Measurements from ENCODE around the gene ASB8. TPM values are rescaled to one million over a fixed set of nuclear protein-coding genes. Genes with fewer than 3 reads are reported as not detected.

The ASB8 gene
- total RNA-seq, 1 experiment from 2014 or later: 19.2 TPM

DNA sequence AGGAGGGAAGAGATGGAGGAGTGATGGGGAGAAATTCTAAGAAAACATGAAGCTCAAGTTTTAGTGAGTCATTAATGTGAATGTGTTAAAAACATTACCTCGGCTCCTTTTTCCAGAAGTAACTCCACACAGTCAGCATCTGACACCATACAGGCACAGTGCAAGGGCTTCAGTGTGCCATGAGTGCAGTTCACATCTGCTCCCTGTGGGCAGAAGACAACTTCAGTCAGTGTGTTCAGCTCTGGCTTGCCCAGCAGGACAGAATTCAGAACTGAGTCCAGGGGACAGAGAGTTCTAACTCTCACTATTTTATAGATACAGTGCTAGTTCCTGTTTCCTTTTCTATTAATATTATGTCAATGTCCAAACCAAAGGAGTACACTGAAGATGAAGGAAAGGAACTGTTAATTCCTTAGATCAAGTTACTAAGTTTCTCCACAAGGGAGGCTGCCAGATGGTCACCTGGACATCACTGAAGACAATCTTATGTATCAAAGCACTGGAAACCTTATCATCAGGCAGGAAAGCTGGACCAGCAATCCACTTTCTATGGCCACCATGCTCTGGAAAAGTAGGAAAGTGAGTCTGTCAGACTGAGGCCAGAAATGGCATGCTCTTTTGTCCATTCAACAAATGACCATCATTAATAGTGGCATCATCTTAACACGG lies 6.1 kb downstream of the ASB8 start:
- BruUV-seq (replicated peaks): no TSS peak
- H3K27ac Mint-ChIP-seq (ENCODE audit: unreplicated experiment): no peak overlapping the region
- H3K36me3 Mint-ChIP-seq (ENCODE audit: insufficient read depth, unreplicated experiment): peaks cover 1% of the 10 kb centered on the region
- no peak for TF ChIP-seq CTCF (IDR thresholded peaks at IDR 0.05; ENCODE audit: unreplicated experiment)
- H3K4me1 Mint-ChIP-seq (ENCODE audit: low read depth, unreplicated experiment): no peaks in the 10 kb centered on the region
- CTCF ChIA-PET: no interaction called here
- no peak overlapping the region for H3K4me3 Mint-ChIP-seq (ENCODE audit: low read depth, unreplicated experiment)
- no peak for DNase-seq
- intact Hi-C loops (cut with micrococcal nuclease; ENCODE audit: unreplicated experiment): no loop called here
- no peaks in the 10 kb centered on the region for H3K27me3 Mint-ChIP-seq (ENCODE audit: unreplicated experiment)
- no peaks in the 10 kb centered on the region for H3K9me3 Mint-ChIP-seq (ENCODE audit: low read depth, unreplicated experiment)

- no peak for DNase-seq
- H3K4me1 Mint-ChIP-seq (ENCODE audit: low read depth, unreplicated experiment): no peaks in the 10 kb centered on the region
- no peaks in the 10 kb centered on the region for H3K27me3 Mint-ChIP-seq (ENCODE audit: unreplicated experiment)
- no peak overlapping the region for H3K4me3 Mint-ChIP-seq (ENCODE audit: low read depth, unreplicated experiment)
- no TSS peak for BruUV-seq (replicated peaks)
- intact Hi-C loops (cut with micrococcal nuclease; ENCODE audit: unreplicated experiment): no loop called here
- CTCF ChIA-PET: no interaction called here
- H3K36me3 Mint-ChIP-seq (ENCODE audit: insufficient read depth, unreplicated experiment): no peaks in the 10 kb centered on the region
- TF ChIP-seq CTCF (IDR thresholded peaks at IDR 0.05; ENCODE audit: unreplicated experiment): no peak
- H3K9me3 Mint-ChIP-seq (ENCODE audit: low read depth, unreplicated experiment): no peaks in the 10 kb centered on the region
- H3K27ac Mint-ChIP-seq (ENCODE audit: unreplicated experiment): no peak overlapping the region
Measured at GRCh38 chr12:48145981-48146380, 11.3 kb downstream of the ASB8 start.

DNA sequence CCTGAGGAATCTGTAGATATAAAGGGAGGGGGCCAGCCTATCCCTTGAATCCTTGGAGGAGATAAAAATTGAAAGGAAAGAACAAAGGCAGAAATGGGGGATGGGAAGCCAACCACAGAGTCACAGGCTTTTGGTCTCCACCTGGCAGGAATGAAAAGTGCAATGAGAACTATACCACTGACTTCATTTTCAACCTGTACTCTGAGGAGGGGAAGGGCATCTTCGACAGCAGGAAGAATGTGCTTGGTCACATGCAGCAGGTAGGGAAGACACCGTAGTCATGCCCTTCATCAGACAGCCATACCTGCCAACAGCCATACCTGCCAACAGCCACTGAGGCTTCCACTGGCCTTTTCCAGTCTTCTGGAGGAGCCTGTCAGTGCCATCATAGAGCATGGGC lies 13.4 kb downstream of the ASB8 start:
- BruUV-seq (replicated peaks): no TSS peak
- DNase-seq: no peak
- no peaks in the 10 kb centered on the region for H3K36me3 Mint-ChIP-seq (ENCODE audit: insufficient read depth, unreplicated experiment)
- intact Hi-C loops (cut with micrococcal nuclease; ENCODE audit: unreplicated experiment): no loop called here
- H3K27ac Mint-ChIP-seq (ENCODE audit: unreplicated experiment): no peak overlapping the region
- TF ChIP-seq CTCF (IDR thresholded peaks at IDR 0.05; ENCODE audit: unreplicated experiment): no peak
- H3K4me1 Mint-ChIP-seq (ENCODE audit: low read depth, unreplicated experiment): no peaks in the 10 kb centered on the region
- no peak overlapping the region for H3K4me3 Mint-ChIP-seq (ENCODE audit: low read depth, unreplicated experiment)
- CTCF ChIA-PET: no interaction called here
- H3K9me3 Mint-ChIP-seq (ENCODE audit: low read depth, unreplicated experiment): no peaks in the 10 kb centered on the region
- no peaks in the 10 kb centered on the region for H3K27me3 Mint-ChIP-seq (ENCODE audit: unreplicated experiment)

- intact Hi-C loops (cut with micrococcal nuclease; ENCODE audit: unreplicated experiment): no loop called here
- H3K9me3 Mint-ChIP-seq (ENCODE audit: low read depth, unreplicated experiment): no peaks in the 10 kb centered on the region
- no TSS peak for BruUV-seq (replicated peaks)
- H3K4me1 Mint-ChIP-seq (ENCODE audit: low read depth, unreplicated experiment): no peaks in the 10 kb centered on the region
- no peak for DNase-seq
- no peak overlapping the region for H3K4me3 Mint-ChIP-seq (ENCODE audit: low read depth, unreplicated experiment)
- TF ChIP-seq CTCF (IDR thresholded peaks at IDR 0.05; ENCODE audit: unreplicated experiment): no peak
- CTCF ChIA-PET: no interaction called here
- H3K27me3 Mint-ChIP-seq (ENCODE audit: unreplicated experiment): no peaks in the 10 kb centered on the region
- H3K27ac Mint-ChIP-seq (ENCODE audit: unreplicated experiment): no peak overlapping the region
- H3K36me3 Mint-ChIP-seq (ENCODE audit: insufficient read depth, unreplicated experiment): no peaks in the 10 kb centered on the region
Measured at GRCh38 chr12:48142818-48143674, 14.3 kb downstream of the ASB8 start.

Data from Calu3 (cell line).